Upper lobe of right lung (tissue), 1 donor: ENCODE data around the gene ACACB. TPM values are rescaled to one million over a fixed set of nuclear protein-coding genes. Genes with fewer than 3 reads are reported as not detected.

Experiments
- ATAC-seq: fragments of 200-7000 bp; cut with Tn5 transposase; one replicate; pipeline ENCODE4 v1.9.1; 2020; ENCODE audit warnings: mild to moderate bottlenecking, moderate library complexity
- DNase-seq: peaks from one replicate; pipeline ENCODE4 v3.0.0-alpha.2; 2020
- H3K27ac ChIP-seq: fragments of 200-600 bp; one replicate; pipeline ENCODE4 v1.8.0; 2022
- H3K27me3 ChIP-seq: fragments of 200-600 bp; one replicate; pipeline ENCODE4 v1.8.0; 2022; ENCODE audit warnings: mild to moderate bottlenecking
- H3K36me3 ChIP-seq: fragments of 200-600 bp; one replicate; pipeline ENCODE4 v1.8.0; 2022
- H3K4me1 ChIP-seq: fragments of 200-600 bp; one replicate; pipeline ENCODE4 v1.8.0; 2022
- H3K4me3 ChIP-seq: fragments of 200-600 bp; one replicate; pipeline ENCODE4 v1.8.0; 2022; ENCODE audit warnings: mild to moderate bottlenecking
- H3K9me3 ChIP-seq: fragments of 200-600 bp; one replicate; pipeline ENCODE4 v1.8.0; 2022
- intact Hi-C: fragments of 100-400 bp; cut with DNase I; formaldehyde crosslinking; loops from one replicate; pipeline ENCODE4 v1.11.0; 2022
- total RNA-seq: library from RNA; stranded (reverse); fragmentation: NEBNext Ultra II Directional; extraction: Animal tissue kit (Norgen Biotek cat#: 25700); gene quantifications from one replicate; pipeline ENCODE4 v1.2.1, GENCODE V29; 2021
- TF ChIP-seq, protein P1 (sequence below): fragments of 200-600 bp; IDR thresholded peaks from one replicate; pipeline ENCODE4 v1.8.0; 2022; ENCODE audit warnings: antibody characterized with exemption
- donor health status: DM: no; HTN: yes; CAD: no; lungs with severe emphysema.

ACACB gene
- total RNA-seq, 1 donor from 2014 or later: 35.2 TPM

DNA sequence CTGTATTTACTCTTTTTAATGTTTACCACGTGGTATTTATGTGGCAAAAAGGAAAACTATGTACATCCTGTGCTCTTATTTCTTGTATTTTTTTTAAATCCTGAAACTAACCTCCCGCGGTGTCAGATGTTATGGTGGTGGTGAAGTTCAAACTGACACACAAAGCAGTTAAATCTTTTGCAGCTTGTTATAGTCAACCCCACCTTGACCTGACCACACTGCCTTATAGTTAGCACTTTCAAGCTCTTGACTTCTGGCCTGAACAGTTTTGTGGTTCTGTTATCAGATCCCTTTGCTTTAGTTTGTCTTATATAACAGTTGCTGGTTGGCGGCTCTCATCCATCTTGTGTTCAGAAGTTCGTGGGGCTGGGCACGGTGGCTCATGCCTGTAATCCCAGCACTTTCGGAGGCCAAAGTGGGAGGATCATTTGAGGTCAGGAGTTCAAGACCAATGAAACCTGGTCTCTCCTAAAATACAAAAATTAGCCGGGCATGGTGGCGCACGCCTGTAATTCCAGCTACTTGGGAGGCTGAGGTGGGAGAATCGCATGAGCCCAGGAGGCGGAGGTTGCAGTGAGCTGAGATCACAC, 16.9 kb upstream of the ACACB start:
- intact Hi-C loops: no loop called here
- TF ChIP-seq, protein P1, sequence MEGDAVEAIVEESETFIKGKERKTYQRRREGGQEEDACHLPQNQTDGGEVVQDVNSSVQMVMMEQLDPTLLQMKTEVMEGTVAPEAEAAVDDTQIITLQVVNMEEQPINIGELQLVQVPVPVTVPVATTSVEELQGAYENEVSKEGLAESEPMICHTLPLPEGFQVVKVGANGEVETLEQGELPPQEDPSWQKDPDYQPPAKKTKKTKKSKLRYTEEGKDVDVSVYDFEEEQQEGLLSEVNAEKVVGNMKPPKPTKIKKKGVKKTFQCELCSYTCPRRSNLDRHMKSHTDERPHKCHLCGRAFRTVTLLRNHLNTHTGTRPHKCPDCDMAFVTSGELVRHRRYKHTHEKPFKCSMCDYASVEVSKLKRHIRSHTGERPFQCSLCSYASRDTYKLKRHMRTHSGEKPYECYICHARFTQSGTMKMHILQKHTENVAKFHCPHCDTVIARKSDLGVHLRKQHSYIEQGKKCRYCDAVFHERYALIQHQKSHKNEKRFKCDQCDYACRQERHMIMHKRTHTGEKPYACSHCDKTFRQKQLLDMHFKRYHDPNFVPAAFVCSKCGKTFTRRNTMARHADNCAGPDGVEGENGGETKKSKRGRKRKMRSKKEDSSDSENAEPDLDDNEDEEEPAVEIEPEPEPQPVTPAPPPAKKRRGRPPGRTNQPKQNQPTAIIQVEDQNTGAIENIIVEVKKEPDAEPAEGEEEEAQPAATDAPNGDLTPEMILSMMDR: no peak
- Histone ChIP-seq H3K9me3 (no peaks in the 10 kb centered on the region), H3K27me3 (no peaks in the 10 kb centered on the region), H3K4me1 (peaks cover 17% of the 10 kb centered on the region), H3K27ac (peak overlapping the region; percentile 37), H3K4me3 (peak overlapping the region; percentile 70), H3K36me3 (peaks cover 31% of the 10 kb centered on the region)
- DNase-seq (no peak), ATAC-seq (no peak)

DNA sequence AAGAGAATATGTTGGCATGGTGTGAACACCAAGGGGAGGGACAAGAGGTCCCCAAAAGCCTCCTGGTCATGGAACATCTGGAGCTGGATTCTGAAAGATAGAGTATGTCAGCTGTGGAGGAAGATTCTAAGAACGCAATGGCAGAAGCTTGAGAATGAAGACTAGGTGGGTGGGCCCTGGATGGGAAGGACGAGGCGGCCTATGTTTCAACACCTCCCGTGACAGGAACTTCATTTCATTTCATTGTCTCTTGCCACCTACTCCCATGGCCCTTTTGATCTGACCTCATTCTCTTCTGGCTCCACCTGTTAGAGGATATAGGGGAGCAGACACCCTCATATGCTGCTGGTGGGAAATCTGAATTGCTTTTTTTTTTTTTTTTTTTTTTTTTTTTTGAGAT, 15.6 kb upstream of the ACACB start:
- Histone ChIP-seq H3K4me3 (no peak overlapping the region), H3K36me3 (peaks cover 43% of the 10 kb centered on the region), H3K4me1 (peaks cover 17% of the 10 kb centered on the region), H3K27me3 (no peaks in the 10 kb centered on the region), H3K27ac (no peak overlapping the region), H3K9me3 (no peaks in the 10 kb centered on the region)
- TF ChIP-seq, protein P1: no peak
- intact Hi-C loops: no loop called here
- no peak for DNase-seq
- no peak for ATAC-seq

DNA sequence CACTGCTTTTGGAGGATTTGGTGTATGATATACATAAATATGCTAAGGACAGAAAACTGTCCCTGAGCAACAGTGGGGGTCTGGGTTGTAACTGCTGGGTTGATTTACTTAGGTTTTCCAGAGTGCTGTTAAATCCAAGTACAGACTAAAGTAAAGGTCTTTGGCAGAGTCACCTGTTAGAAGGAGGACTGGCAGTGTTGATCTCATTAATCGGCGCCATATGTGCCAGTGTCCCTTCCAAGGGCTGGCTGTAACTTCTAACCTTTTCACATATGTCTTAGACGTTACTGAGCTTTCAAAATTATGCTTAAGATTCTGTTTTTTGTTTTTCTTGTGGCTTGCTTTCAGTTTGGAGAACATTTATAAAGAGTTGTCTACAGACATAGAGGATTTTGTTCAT, 13.9 kb upstream of the ACACB start:
- Histone ChIP-seq H3K27ac (no peak overlapping the region), H3K36me3 (peaks cover 54% of the 10 kb centered on the region), H3K4me3 (no peak overlapping the region), H3K27me3 (no peaks in the 10 kb centered on the region), H3K4me1 (peaks cover 14% of the 10 kb centered on the region), H3K9me3 (no peaks in the 10 kb centered on the region)
- ATAC-seq (no peak), DNase-seq (no peak)
- TF ChIP-seq, protein P1: no peak
- intact Hi-C loops: no loop called here

DNA sequence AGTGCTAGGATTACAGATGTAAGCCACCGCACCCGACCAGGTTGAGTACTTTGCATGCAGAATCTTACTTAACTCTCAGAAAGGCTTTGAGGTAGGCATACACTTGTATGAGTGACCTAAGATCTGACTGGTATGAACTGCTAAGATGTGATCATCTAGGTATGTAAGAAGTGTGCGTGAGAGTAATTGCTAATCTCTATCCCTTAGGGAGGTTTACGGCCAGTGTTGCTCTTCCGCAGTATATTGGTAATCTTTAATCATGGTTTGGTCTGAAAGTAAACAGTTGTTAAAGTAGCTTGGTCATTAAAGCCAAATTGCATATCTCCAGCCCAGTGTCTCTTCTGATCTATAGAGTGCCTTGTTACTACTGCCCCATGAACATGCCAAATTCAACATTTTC, 11.2 kb upstream of the ACACB start:
- Histone ChIP-seq H3K4me3 (no peak overlapping the region), H3K27me3 (no peaks in the 10 kb centered on the region), H3K36me3 (peaks cover 58% of the 10 kb centered on the region), H3K27ac (no peak overlapping the region), H3K9me3 (no peaks in the 10 kb centered on the region), H3K4me1 (peaks cover under 1% of the 10 kb centered on the region)
- intact Hi-C loops: no loop called here
- ATAC-seq (no peak), DNase-seq (no peak)
- TF ChIP-seq, protein P1: no peak

DNA sequence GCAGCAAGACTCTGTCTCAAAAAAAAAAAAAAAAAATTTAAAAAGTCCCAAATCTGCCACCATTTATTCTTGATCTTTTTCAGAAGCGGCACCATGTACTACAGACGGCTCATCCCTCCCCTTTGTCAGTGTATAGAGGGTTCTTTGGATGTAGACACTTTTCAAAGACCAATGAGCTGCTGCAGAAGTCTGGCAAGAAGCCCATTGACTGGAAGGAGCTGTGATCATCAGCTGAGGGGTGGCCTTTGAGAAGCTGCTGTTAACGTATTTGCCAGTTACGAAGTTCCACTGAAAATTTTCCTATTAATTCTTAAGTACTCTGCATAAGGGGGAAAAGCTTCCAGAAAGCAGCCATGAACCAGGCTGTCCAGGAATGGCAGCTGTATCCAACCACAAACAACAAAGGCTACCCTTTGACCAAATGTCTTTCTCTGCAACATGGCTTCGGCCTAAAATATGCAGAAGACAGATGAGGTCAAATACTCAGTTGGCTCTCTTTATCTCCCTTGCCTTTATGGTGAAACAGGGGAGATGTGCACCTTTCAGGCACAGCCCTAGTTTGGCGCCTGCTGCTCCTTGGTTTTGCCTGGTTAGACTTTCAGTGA, 6.5 kb upstream of the ACACB start:
- DNase-seq: no peak
- no peak overlapping the region for H3K4me3 ChIP-seq
- H3K4me1 ChIP-seq: peaks cover 32% of the 10 kb centered on the region
- peaks cover 24% of the 10 kb centered on the region for H3K36me3 ChIP-seq
- ATAC-seq: no peak
- intact Hi-C loops: no loop called here
- TF ChIP-seq, protein P1: no peak
- H3K9me3 ChIP-seq: no peaks in the 10 kb centered on the region
- no peaks in the 10 kb centered on the region for H3K27me3 ChIP-seq
- peak overlapping the region; percentile 92 for H3K27ac ChIP-seq
